ENCODE data around the gene NUDT22. TPM values are rescaled to one million over a fixed set of nuclear protein-coding genes. Genes with fewer than 3 reads are reported as not detected.

The NUDT22 gene
- polyA plus RNA-seq, 2 of the 4 experiments (the other 2 are of a cell fraction), result 21.5 to 33.2 TPM

DNA sequence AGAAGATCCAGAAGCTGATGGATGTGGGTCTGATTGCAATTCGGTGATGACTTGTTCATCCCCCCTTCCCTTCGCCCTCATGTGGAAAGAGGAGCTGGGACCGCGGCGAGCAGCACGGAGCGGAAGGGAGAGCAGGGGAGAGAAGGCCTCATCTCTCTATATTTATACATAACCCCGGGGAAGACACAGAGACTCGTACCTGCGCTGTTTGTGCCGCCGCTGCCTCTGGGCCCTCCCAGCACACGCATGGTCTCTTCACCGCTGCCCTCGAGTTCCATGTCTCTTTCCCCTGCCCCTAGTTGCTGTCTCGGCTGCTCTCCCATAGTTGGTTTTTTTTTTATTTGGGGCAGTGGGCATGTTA, 22.0 kb upstream of the NUDT22 start (continued):
- TF ChIP-seq, protein P1, sequence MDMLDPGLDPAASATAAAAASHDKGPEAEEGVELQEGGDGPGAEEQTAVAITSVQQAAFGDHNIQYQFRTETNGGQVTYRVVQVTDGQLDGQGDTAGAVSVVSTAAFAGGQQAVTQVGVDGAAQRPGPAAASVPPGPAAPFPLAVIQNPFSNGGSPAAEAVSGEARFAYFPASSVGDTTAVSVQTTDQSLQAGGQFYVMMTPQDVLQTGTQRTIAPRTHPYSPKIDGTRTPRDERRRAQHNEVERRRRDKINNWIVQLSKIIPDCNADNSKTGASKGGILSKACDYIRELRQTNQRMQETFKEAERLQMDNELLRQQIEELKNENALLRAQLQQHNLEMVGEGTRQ (IDR thresholded peaks at IDR 0.05), result no peak

DNA sequence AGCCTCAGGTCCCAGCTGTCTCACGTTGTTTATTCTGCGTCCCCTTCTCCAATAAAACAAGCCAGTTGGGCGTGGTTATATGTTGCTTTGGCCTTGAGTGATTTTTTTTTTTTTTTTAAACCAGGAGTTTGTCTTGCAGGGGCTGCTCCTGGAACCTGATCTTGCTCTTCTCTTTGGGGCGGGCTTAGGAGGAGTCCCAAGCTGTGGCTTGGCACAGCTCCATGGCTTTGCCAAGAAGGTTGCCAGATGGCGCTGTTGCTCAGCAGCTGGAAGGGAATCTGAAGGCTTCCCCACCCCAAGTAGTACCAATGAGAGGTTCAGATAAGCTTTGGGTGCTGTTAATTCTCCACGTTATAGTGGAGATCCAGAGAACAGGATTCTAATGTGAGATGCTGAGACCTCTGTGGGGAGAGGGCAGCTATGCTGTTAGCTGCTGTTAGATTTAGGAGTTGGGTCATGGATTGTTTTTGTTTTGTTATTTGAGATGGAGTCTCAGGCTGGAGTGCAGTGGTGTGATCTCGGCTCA, 21.5 kb upstream of the NUDT22 start:
- H3K27ac ChIP-seq, result no peak overlapping the region
- no peak overlapping the region for H3K4me3 ChIP-seq
- ATAC-seq (peak; percentile 55 to 83), FAIRE-seq (no peak), DNase-seq (ENCODE audit: low read depth in 1 of 2, low spot score in 1 of 2) (peak; percentile 89 to 94)
- no peak overlapping the region for H3K4me2 ChIP-seq
- ChIA-PET POLR2A (interaction anchor here (0.9 to 3.0 kb wide), 7 partner anchors 19 to 100 kb away, joined by 3 to 18 read pairs (median 3); partner anchors contain the start of genes FKBP2, NUDT22, STIP1 and TRPT1), CTCF (interaction anchor here (0.7 to 20.3 kb wide), 19 partner anchors 9 to 1341 kb away, joined by 3 to 254 read pairs (median 6); partner anchors contain the start of genes CATSPERZ, DNAJC4, FKBP2 and NUDT22)
- no peaks in the 10 kb centered on the region for H3K9me3 ChIP-seq
- 53% methylated on average over 7 of the region's 7 CpGs for WGBS (ENCODE audit: missing lambda C conversion rate)
- H3K4me1 ChIP-seq, result peaks cover 9% of the 10 kb centered on the region; the same call in 1 of the 3 replicates
- no peak for TF ChIP-seq EHMT2 (IDR thresholded peaks at IDR 0.05; ENCODE audit: low read depth)
- TF ChIP-seq, protein P2, sequence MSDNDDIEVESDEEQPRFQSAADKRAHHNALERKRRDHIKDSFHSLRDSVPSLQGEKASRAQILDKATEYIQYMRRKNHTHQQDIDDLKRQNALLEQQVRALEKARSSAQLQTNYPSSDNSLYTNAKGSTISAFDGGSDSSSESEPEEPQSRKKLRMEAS (IDR thresholded peaks at IDR 0.05), result no peak
- TF ChIP-seq TFCP2L1 (CRISPR knock-in tag; IDR thresholded peaks at IDR 0.05), result no peak
- no peak for TF ChIP-seq GATA3 (IDR thresholded peaks at IDR 0.05; ENCODE audit: borderline replicate concordance)
- TF ChIP-seq JUN (IDR thresholded peaks at IDR 0.05), result 0 out of 5 replicates have a peak, but pooled peaks of 1 of the 2 experiments have one; percentile 13
- TF ChIP-seq HES2 (IDR thresholded peaks at IDR 0.05), result no peak
- TF ChIP-seq SMC3 (IDR thresholded peaks at IDR 0.05), result peak; percentile 50
- peak; percentile 62 to 80 for TF ChIP-seq RAD21 (conservative IDR thresholded peaks at IDR 0.05 in 1 of 2, IDR thresholded peaks at IDR 0.05 in 1 of 2)
- TF ChIP-seq CEBPB (IDR thresholded peaks at IDR 0.05), result no peak
- TF ChIP-seq RFX5 (IDR thresholded peaks at IDR 0.05), result no peak
- TF ChIP-seq REST (IDR thresholded peaks at IDR 0.05), result no peak
- TF ChIP-seq, protein P3, sequence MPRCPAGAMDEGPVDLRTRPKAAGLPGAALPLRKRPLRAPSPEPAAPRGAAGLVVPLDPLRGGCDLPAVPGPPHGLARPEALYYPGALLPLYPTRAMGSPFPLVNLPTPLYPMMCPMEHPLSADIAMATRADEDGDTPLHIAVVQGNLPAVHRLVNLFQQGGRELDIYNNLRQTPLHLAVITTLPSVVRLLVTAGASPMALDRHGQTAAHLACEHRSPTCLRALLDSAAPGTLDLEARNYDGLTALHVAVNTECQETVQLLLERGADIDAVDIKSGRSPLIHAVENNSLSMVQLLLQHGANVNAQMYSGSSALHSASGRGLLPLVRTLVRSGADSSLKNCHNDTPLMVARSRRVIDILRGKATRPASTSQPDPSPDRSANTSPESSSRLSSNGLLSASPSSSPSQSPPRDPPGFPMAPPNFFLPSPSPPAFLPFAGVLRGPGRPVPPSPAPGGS (IDR thresholded peaks at IDR 0.05), result no peak
- TF ChIP-seq HOXB5 (CRISPR knock-in tag; IDR thresholded peaks at IDR 0.05), result no peak
- peak; percentile 77 for TF ChIP-seq CTCF (IDR thresholded peaks at IDR 0.05)
